Measurements from ENCODE around the gene PRKN. TPM values are rescaled to one million over a fixed set of nuclear protein-coding genes. Genes with fewer than 3 reads are reported as not detected.

PRKN gene
- 1 to 10 TPM; 3.2 to 5.3 TPM for total RNA-seq
- polyA plus RNA-seq: 1 to 10 TPM in 1 of 2 donors, under 1 TPM in 1; 0.50 to 2.6 TPM

DNA sequence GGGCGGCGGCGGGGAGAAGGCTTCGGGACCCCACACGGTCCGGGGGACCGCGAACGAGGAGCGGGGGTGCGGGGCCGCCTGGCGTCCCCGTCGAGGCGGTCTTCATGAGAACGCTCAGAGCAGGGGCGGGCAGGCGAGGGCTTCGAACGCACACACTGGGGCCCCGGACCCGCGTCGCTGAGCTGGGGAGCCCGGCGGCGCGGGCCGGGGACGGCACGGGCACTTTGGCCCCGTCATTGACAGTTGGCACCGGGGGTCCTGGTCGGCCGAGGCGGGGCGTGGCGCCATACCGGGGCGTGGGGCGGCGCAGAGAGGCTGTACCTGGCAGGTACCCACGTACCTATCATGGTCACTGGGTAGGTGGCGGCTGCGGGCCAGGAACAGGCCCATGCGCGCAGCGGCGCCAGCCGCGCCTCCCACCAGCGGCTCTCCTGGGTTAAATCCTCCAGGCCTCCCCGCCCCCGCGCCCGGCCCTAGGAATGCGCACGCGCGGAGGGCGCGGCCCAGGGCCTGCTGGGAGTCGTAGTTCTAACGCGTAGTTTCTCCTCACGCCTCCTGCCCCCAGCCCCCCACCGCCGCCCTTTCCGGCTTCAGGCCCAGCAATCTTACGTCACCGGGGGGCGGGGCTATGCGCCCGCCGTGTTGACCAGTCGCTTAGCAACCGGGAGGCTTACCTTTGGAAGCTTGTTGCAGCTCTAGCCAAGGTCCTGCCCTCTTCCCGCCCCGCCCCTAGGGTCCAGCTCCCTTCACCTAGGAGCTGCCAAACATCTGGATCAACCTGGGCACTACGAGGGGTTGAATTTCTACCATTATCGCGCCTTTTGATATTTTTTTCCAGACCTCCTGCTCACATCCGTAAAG, at the start of gene PRKN, which contains the start of gene PACRG:
TSS of gene PRKN (minus strand) at position 445 of the 861 bp plus-strand sequence.
TSS of gene PACRG (plus strand) at position 653 of the 861 bp plus-strand sequence.
- H3K27ac Mint-ChIP-seq: peak within 1 kb of the TSS; percentile 93 to 99 (median 97)
- H3K4me3 Mint-ChIP-seq: peak within 1 kb of the TSS; percentile 90 to 99 (median 95)
- no peaks in the 10 kb centered on the region for H3K27me3 Mint-ChIP-seq
- POLR2A ChIA-PET (ENCODE audit: partially characterized antibody): interaction anchor here (0.8 kb wide), 1 partner anchor 13 kb away, joined by 3 read pairs; no protein-coding TSS in a partner anchor
- DNase-seq: peak; percentile 96 to 98 (median 97)
- intact Hi-C loops (cut with micrococcal nuclease): loop anchor here (1.0 to 5.0 kb wide), 2 partner anchors 687 to 1335 kb away; partner anchors contain the start of gene QKI
- Histone ChIP-seq H3K36me3 (ENCODE audit: insufficient read depth, low read length) (no peaks in the 10 kb centered on the region), H3K27ac (ENCODE audit: low read depth, low read length) (peak within 1 kb of the TSS; percentile 81), H3K4me3 (ENCODE audit: low read length in 2 of 2) (peak within 1 kb of the TSS; percentile 31 to 73), H3K27me3 (ENCODE audit: insufficient read depth, low read length) (no peaks in the 10 kb centered on the region), H3K9me3 (ENCODE audit: control insufficient read depth in 1 of 2, low read length in 2 of 2) (no peaks in the 10 kb centered on the region), H3K4me1 (ENCODE audit: insufficient read depth, low read length) (peaks cover 12% of the 10 kb centered on the region)
- H3K4me1 Mint-ChIP-seq: peaks cover 8 to 18% (median 13%) of the 10 kb centered on the region in 4 donors
- peaks cover 0 to 2% of the 10 kb centered on the region in 2 donors for H3K36me3 Mint-ChIP-seq
- CTCF ChIA-PET (ENCODE audit: partially characterized antibody): no interaction called here
- no peaks in the 10 kb centered on the region for H3K9me3 Mint-ChIP-seq

DNA sequence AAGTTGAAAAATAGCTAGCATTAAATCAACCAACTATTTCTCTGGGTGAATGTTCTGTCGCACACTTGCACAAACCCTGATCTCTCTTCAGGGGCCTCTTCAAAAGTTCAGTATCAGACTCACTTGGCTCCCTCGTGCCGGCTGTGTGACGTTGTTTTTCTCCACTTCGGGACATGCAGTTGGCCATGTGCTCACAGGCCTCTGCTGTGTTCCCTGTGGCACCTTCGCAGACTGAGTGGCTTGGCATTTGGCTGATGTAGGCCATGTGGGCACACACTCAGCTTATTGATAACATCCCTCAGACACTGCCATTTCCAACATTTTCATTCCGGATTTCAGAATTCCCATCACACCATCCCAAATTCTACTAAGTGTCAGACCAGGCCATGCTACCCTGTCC, 49.5 kb upstream of the PRKN start:
- no peak for DNase-seq
- intact Hi-C loops (cut with micrococcal nuclease): no loop called here
- H3K27me3 Mint-ChIP-seq: no peaks in the 10 kb centered on the region

DNA sequence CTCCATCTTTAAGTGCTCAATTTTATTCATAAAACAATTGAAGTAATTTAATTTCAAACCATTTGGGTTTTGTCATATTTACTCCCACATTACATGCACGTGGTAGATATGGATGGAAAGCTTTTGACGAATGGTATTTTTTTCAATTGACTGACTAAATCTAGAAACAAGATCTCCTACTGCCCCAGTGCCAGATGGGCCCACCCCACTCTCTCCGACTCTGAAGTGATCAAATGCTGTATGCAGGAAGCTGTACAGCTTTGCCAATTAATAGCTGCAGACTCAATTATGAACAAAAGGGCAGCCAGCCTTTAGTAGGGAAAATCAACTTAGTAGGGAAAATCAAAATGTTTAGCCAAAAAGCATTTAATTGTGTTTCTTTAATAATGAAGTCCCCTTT, 46.4 kb upstream of the PRKN start:
- Histone ChIP-seq H3K27me3 (ENCODE audit: insufficient read depth, low read length) (no peaks in the 10 kb centered on the region), H3K9me3 (ENCODE audit: control insufficient read depth in 1 of 2, low read length in 2 of 2) (no peaks in the 10 kb centered on the region), H3K27ac (ENCODE audit: low read depth, low read length) (no peak overlapping the region), H3K36me3 (ENCODE audit: insufficient read depth, low read length) (no peaks in the 10 kb centered on the region), H3K4me3 (ENCODE audit: low read length in 2 of 2) (no peak overlapping the region), H3K4me1 (ENCODE audit: insufficient read depth, low read length) (no peaks in the 10 kb centered on the region)
- intact Hi-C loops (cut with micrococcal nuclease): no loop called here
- DNase-seq: no peak
- H3K27me3 Mint-ChIP-seq: no peaks in the 10 kb centered on the region
- POLR2A ChIA-PET (ENCODE audit: partially characterized antibody): no interaction called here
- CTCF ChIA-PET (ENCODE audit: partially characterized antibody): no interaction called here
- peaks cover 0 to 3% (median 2%) of the 10 kb centered on the region in 8 donors for H3K9me3 Mint-ChIP-seq
- peaks cover 0 to 2% (median 0%) of the 10 kb centered on the region in 4 donors for H3K4me1 Mint-ChIP-seq
- no peak overlapping the region for H3K4me3 Mint-ChIP-seq
- no peaks in the 10 kb centered on the region for H3K36me3 Mint-ChIP-seq
- no peak overlapping the region for H3K27ac Mint-ChIP-seq

More for the DNA sequence above, 49.5 kb upstream of the PRKN start:
- no peaks in the 10 kb centered on the region for H3K36me3 Mint-ChIP-seq
- H3K4me3 Mint-ChIP-seq: peak overlapping the region in 1 of 8 donors; percentile 28
- Histone ChIP-seq H3K36me3 (ENCODE audit: insufficient read depth, low read length) (no peaks in the 10 kb centered on the region), H3K27me3 (ENCODE audit: insufficient read depth, low read length) (no peaks in the 10 kb centered on the region), H3K4me3 (ENCODE audit: low read length in 2 of 2) (no peak overlapping the region), H3K9me3 (ENCODE audit: control insufficient read depth in 1 of 2, low read length in 2 of 2) (no peaks in the 10 kb centered on the region), H3K4me1 (ENCODE audit: insufficient read depth, low read length) (no peaks in the 10 kb centered on the region), H3K27ac (ENCODE audit: low read depth, low read length) (no peak overlapping the region)
- H3K27ac Mint-ChIP-seq: no peak overlapping the region
- ChIA-PET CTCF (ENCODE audit: partially characterized antibody) (no interaction called here), POLR2A (ENCODE audit: partially characterized antibody) (no interaction called here)
- peaks cover 0 to 22% (median 8%) of the 10 kb centered on the region in 8 donors for H3K9me3 Mint-ChIP-seq
- H3K4me1 Mint-ChIP-seq: no peaks in the 10 kb centered on the region

DNA sequence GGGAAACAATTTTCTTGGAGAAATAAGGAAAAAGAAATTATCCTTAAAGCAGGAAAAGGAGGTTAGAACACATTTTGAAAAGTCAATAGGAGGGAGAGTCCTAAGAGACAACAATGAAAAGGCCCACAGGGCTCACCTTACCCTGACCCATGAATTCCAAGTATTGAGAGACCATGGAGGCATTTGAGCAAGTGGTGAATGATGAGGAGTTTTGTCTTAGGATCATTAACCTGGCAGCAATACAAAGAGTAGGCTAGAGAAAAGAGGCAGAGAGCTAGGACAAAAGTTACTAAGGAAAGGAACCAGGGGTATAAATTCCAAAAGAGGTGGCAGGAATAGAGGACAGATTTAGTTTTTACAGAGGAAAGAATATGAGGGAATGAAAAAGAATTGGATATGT, 44.9 kb upstream of the PRKN start:
- no peaks in the 10 kb centered on the region for H3K4me1 ChIP-seq (ENCODE audit: insufficient read depth, low read length)
- H3K27ac ChIP-seq (ENCODE audit: low read depth, low read length): no peak overlapping the region
- H3K4me3 Mint-ChIP-seq: no peak overlapping the region
- peaks cover 2 to 6% (median 4%) of the 10 kb centered on the region in 4 donors for H3K4me1 Mint-ChIP-seq
- no peak overlapping the region for H3K27ac Mint-ChIP-seq
- intact Hi-C loops (cut with micrococcal nuclease): no loop called here
- no peaks in the 10 kb centered on the region for H3K36me3 Mint-ChIP-seq
- H3K27me3 ChIP-seq (ENCODE audit: insufficient read depth, low read length): no peaks in the 10 kb centered on the region
- CTCF ChIA-PET (ENCODE audit: partially characterized antibody): no interaction called here
- no peaks in the 10 kb centered on the region for H3K27me3 Mint-ChIP-seq
- no peaks in the 10 kb centered on the region for H3K36me3 ChIP-seq (ENCODE audit: insufficient read depth, low read length)
- H3K9me3 Mint-ChIP-seq: no peaks in the 10 kb centered on the region
- no peak overlapping the region for H3K4me3 ChIP-seq (ENCODE audit: low read length in 2 of 2)
- DNase-seq: no peak
- H3K9me3 ChIP-seq (ENCODE audit: control insufficient read depth in 1 of 2, low read length in 2 of 2): no peaks in the 10 kb centered on the region
- POLR2A ChIA-PET (ENCODE audit: partially characterized antibody): no interaction called here

DNA sequence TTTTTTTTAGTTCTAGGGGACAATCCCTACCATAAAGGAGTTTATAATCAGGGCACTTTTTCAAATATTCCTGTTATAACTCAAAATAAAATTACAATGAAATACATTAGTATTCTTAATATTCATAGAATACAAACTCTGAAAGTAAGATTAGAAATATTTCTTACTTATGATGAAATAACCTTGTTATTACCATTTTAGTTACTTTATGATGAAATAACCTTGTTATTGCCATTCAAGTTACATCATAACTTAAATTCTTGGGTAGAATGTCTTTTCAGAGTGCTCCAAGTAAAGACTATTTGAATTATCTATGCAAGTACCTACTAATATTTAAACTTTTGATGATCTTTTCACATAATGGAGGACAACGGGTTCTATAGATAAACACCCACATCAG, 43.4 kb upstream of the PRKN start:
- Histone ChIP-seq H3K4me3 (ENCODE audit: low read length in 2 of 2) (no peak overlapping the region), H3K36me3 (ENCODE audit: insufficient read depth, low read length) (no peaks in the 10 kb centered on the region), H3K9me3 (ENCODE audit: control insufficient read depth in 1 of 2, low read length in 2 of 2) (no peaks in the 10 kb centered on the region), H3K27ac (ENCODE audit: low read depth, low read length) (no peak overlapping the region), H3K4me1 (ENCODE audit: insufficient read depth, low read length) (no peaks in the 10 kb centered on the region), H3K27me3 (ENCODE audit: insufficient read depth, low read length) (no peaks in the 10 kb centered on the region)
- ChIA-PET CTCF (ENCODE audit: partially characterized antibody) (no interaction called here), POLR2A (ENCODE audit: partially characterized antibody) (no interaction called here)
- peaks cover 2 to 6% (median 4%) of the 10 kb centered on the region in 4 donors for H3K4me1 Mint-ChIP-seq
- no peak overlapping the region for H3K27ac Mint-ChIP-seq
- intact Hi-C loops (cut with micrococcal nuclease): no loop called here
- DNase-seq: no peak
- no peaks in the 10 kb centered on the region for H3K27me3 Mint-ChIP-seq
- H3K36me3 Mint-ChIP-seq: no peaks in the 10 kb centered on the region
- H3K4me3 Mint-ChIP-seq: no peak overlapping the region
- H3K9me3 Mint-ChIP-seq: no peaks in the 10 kb centered on the region

DNA sequence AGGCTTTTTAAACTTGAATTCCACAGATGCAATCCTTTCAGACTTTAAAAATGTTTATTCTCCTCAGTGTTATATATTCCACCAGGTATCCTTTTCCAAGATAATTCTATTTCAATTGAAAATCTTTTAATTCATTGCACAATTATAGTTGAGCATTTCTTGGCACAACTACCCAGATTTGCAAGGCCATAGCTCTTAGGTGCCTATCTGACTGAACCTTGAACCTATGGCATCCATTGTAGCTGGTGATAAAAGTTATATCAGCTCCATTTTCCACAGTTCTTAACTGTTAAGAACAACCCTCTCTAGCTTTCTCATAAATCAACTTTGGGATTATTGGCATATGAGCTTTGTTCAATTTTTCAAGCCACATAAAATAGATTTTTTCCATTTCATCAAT, 42.6 kb upstream of the PRKN start:
- Histone ChIP-seq H3K36me3 (ENCODE audit: insufficient read depth, low read length) (no peaks in the 10 kb centered on the region), H3K27ac (ENCODE audit: low read depth, low read length) (no peak overlapping the region), H3K27me3 (ENCODE audit: insufficient read depth, low read length) (no peaks in the 10 kb centered on the region), H3K4me3 (ENCODE audit: low read length in 2 of 2) (no peak overlapping the region), H3K4me1 (ENCODE audit: insufficient read depth, low read length) (no peaks in the 10 kb centered on the region), H3K9me3 (ENCODE audit: control insufficient read depth in 1 of 2, low read length in 2 of 2) (no peaks in the 10 kb centered on the region)
- H3K4me3 Mint-ChIP-seq: no peak overlapping the region
- ChIA-PET POLR2A (ENCODE audit: partially characterized antibody) (no interaction called here), CTCF (ENCODE audit: partially characterized antibody) (no interaction called here)
- H3K9me3 Mint-ChIP-seq: no peaks in the 10 kb centered on the region
- H3K36me3 Mint-ChIP-seq: no peaks in the 10 kb centered on the region
- intact Hi-C loops (cut with micrococcal nuclease): no loop called here
- no peak overlapping the region for H3K27ac Mint-ChIP-seq
- no peaks in the 10 kb centered on the region for H3K27me3 Mint-ChIP-seq
- DNase-seq: no peak
- H3K4me1 Mint-ChIP-seq: peaks cover 2 to 6% (median 4%) of the 10 kb centered on the region in 4 donors

DNA sequence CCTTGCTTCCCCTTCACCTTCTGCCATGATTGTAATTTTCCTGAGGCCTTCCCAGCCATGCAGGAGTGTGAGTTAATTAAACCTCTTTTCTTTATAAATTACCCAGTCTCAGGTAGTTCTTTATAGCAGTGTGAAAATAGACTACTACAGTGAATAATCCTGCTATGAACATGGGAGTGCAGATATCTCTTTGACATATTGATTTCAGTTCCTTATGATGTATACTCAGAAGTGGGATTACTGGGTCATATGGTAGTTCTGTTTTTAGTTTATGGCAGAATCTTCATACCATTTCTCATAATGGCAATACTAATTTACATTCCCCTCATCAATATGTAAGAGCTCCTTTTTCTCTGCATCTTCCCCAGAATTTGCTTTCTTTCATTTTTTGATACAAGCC, 26.2 kb upstream of the PRKN start:
- Histone ChIP-seq H3K27ac (ENCODE audit: low read depth, low read length) (no peak overlapping the region), H3K4me3 (ENCODE audit: low read length in 2 of 2) (no peak overlapping the region), H3K9me3 (ENCODE audit: control insufficient read depth in 1 of 2, low read length in 2 of 2) (no peaks in the 10 kb centered on the region), H3K36me3 (ENCODE audit: insufficient read depth, low read length) (no peaks in the 10 kb centered on the region), H3K4me1 (ENCODE audit: insufficient read depth, low read length) (no peaks in the 10 kb centered on the region), H3K27me3 (ENCODE audit: insufficient read depth, low read length) (no peaks in the 10 kb centered on the region)
- Mint-ChIP-seq H3K9me3 (peaks cover 0 to 5% (median 0%) of the 10 kb centered on the region in 8 donors), H3K27ac (no peak overlapping the region), H3K4me1 (no peaks in the 10 kb centered on the region), H3K4me3 (no peak overlapping the region), H3K36me3 (no peaks in the 10 kb centered on the region), H3K27me3 (no peaks in the 10 kb centered on the region)
- CTCF ChIA-PET (ENCODE audit: partially characterized antibody): no interaction called here
- intact Hi-C loops (cut with micrococcal nuclease): no loop called here
- POLR2A ChIA-PET (ENCODE audit: partially characterized antibody): no interaction called here
- no peak for DNase-seq
